Measurements from ENCODE around the gene STXBP3. TPM values are rescaled to one million over a fixed set of nuclear protein-coding genes. Genes with fewer than 3 reads are reported as not detected.
A peak's percentile ranks its signal among the peaks of the same experiment; 100 is the strongest.

The STXBP3 gene
- total RNA-seq, 2 donors from 2014 or later: 43.5 to 60.4 TPM

DNA sequence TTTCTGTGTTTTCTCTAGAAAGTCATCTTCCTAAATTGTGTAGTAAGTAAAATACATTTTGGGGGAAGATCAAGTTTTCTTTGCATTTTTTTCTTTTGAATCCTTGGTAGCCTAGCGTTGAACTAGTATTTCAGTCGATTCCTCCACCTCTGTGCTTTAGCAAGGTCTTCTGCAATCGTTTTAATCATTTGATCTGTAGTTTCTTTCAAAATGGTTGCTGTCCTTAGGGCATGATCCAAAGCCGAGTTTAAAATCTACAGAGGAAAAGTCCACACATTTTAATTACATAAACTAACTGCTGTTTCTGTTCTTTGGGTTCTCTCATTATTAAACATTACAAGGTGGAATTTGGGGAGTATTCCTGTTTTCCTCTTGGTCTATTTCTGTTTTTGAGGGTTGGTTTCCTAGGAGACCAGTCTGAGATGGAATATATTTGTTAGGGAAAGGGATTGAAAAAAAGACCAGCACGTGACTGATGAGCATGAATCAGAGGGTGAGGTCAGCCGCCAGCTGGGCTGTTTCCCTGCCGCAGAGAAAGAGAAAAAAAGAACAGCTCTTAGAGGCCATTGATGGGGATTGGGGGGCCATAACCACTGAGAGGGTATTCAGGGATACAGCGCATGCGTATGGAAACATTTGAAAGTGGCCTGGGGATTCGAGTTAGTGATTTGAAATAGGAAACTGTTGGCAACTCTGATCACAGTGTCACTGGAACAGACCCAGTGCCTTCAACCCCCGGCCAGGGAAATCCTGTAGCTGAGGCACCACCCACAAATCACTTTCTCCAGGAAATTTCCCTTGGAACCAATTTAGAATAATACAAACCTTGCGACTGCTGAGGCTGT, 69.8 kb downstream of the STXBP3 start:
- Histone ChIP-seq H3K4me1 (no peaks in the 10 kb centered on the region), H3K4me3 (peak overlapping the region; percentile 8), H3K9me3 (no peaks in the 10 kb centered on the region), H3K27me3 (no peaks in the 10 kb centered on the region), H3K36me3 (no peaks in the 10 kb centered on the region), H3K9ac (ENCODE audit: low read depth in 2 of 2, low read length in 2 of 2) (peak overlapping the region; percentile 43 to 59), H3K27ac (peak overlapping the region; percentile 51)
- TF ChIP-seq, protein P1, sequence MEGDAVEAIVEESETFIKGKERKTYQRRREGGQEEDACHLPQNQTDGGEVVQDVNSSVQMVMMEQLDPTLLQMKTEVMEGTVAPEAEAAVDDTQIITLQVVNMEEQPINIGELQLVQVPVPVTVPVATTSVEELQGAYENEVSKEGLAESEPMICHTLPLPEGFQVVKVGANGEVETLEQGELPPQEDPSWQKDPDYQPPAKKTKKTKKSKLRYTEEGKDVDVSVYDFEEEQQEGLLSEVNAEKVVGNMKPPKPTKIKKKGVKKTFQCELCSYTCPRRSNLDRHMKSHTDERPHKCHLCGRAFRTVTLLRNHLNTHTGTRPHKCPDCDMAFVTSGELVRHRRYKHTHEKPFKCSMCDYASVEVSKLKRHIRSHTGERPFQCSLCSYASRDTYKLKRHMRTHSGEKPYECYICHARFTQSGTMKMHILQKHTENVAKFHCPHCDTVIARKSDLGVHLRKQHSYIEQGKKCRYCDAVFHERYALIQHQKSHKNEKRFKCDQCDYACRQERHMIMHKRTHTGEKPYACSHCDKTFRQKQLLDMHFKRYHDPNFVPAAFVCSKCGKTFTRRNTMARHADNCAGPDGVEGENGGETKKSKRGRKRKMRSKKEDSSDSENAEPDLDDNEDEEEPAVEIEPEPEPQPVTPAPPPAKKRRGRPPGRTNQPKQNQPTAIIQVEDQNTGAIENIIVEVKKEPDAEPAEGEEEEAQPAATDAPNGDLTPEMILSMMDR (IDR thresholded peaks at IDR 0.05): no peak
- DNase-seq: peak; percentile 56
- intact Hi-C loops (cut with DNase I): no loop called here

DNA sequence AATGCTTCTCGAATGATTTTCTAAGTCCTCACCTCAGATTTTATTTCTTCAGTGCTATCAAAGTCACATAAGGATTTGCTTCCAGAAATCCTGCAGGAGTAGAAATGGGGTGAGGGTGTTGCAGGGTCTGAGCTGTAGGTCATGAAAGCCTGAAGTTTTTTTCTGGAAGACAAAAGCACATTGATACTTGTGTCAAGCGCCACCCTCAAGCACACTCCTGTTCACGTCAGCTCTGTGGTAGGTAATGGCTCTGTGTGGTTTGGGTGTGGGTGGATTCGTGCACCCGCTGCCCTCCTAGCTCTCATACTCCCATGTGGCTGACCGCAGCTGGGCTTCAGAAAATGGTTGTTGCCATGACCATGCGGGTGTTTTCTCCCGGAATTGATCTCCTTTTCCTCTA, 70.5 kb downstream of the STXBP3 start:
- intact Hi-C loops (cut with DNase I): no loop called here
- peak overlapping the region; percentile 8 for H3K4me3 ChIP-seq

DNA sequence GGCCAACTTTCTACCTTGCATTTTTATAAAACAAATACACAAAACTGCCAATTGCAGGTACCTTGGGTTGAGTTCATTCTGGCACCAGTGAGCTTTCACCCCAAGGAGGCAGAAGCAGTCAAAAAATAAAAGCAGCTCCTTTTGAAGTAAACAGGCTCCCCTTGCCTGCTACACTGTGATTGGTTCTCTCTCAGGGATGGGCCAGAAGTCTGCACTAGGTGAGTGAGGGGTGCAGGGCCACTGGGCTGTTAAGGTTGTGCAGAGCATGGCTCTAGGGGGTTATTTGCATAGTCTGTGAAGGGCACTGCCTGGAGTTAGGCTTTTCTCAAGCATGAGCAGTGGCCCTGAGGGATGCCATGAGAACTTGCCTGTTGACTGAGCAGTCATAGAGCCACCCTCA, 71.3 kb downstream of the STXBP3 start:
- no peaks in the 10 kb centered on the region for H3K9me3 ChIP-seq
- H3K4me1 ChIP-seq: no peaks in the 10 kb centered on the region
- no peaks in the 10 kb centered on the region for H3K36me3 ChIP-seq
- TF ChIP-seq, protein P1 (IDR thresholded peaks at IDR 0.05): no peak
- DNase-seq: no peak
- H3K4me3 ChIP-seq: no peak overlapping the region
- H3K27me3 ChIP-seq: no peaks in the 10 kb centered on the region
- H3K9ac ChIP-seq (ENCODE audit: low read depth in 2 of 2, low read length in 2 of 2): no peak overlapping the region
- no peak overlapping the region for H3K27ac ChIP-seq
- intact Hi-C loops (cut with DNase I): no loop called here

More for the DNA sequence above, 70.5 kb downstream of the STXBP3 start:
- Histone ChIP-seq H3K4me1 (no peaks in the 10 kb centered on the region), H3K36me3 (no peaks in the 10 kb centered on the region), H3K27ac (peak overlapping the region; percentile 51), H3K27me3 (no peaks in the 10 kb centered on the region), H3K9ac (ENCODE audit: low read depth in 2 of 2, low read length in 2 of 2) (peak overlapping the region; percentile 43 to 59), H3K9me3 (no peaks in the 10 kb centered on the region)
- no peak for DNase-seq
- TF ChIP-seq, protein P1 (IDR thresholded peaks at IDR 0.05): no peak

DNA sequence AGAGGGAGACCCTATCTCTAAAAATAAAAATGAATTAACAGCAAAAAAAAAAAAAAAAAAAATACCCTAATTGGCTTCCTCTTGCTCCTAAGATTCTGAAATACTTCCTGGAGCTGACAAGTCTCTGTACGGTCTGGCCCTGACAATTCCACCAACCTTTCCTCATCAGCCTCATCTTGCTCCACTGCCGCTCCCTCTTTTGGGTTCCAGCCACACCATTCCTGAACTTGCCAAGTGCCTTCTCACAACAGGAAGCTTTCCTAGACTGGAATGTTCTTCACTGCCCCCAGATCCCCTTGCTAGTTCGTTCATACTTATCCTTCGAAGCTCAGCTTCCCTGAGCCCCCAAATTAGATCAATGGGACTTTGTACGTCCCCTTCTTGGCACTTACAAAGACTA, 73.4 kb downstream of the STXBP3 start:
- no peak overlapping the region for H3K9ac ChIP-seq (ENCODE audit: low read depth in 2 of 2, low read length in 2 of 2)
- TF ChIP-seq, protein P1 (IDR thresholded peaks at IDR 0.05): no peak
- no peaks in the 10 kb centered on the region for H3K4me1 ChIP-seq
- H3K27ac ChIP-seq: no peak overlapping the region
- H3K9me3 ChIP-seq: no peaks in the 10 kb centered on the region
- intact Hi-C loops (cut with DNase I): no loop called here
- H3K27me3 ChIP-seq: no peaks in the 10 kb centered on the region
- no peak overlapping the region for H3K4me3 ChIP-seq
- H3K36me3 ChIP-seq: no peaks in the 10 kb centered on the region
- no peak for DNase-seq

DNA sequence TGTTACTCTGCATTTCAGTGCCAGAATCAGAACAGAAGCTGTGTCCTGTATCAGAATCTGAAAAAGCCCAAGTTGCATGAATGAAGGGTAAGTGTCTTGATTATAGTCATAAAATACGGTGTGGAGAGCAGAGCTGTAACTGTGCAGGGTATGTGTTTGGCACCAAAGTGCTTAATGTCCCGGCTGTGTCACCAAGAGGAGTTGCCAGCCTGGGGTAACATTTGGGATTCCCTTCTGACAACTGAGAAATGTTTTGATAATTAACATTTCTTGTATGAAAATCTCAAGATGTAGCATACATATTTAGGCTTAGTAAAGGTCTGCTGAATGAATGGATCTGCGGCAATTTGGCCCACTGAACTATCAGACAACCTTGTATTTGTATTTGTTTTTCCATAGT, 77.2 kb downstream of the STXBP3 start:
- Histone ChIP-seq H3K9ac (ENCODE audit: low read depth in 2 of 2, low read length in 2 of 2) (no peak overlapping the region), H3K4me3 (no peak overlapping the region), H3K27ac (no peak overlapping the region), H3K36me3 (no peaks in the 10 kb centered on the region), H3K27me3 (no peaks in the 10 kb centered on the region), H3K9me3 (no peaks in the 10 kb centered on the region), H3K4me1 (no peaks in the 10 kb centered on the region)
- intact Hi-C loops (cut with DNase I): no loop called here
- TF ChIP-seq, protein P1 (IDR thresholded peaks at IDR 0.05): no peak
- DNase-seq: no peak
